Measurements from ENCODE around the gene SLC16A5.

SLC16A5 gene

DNA sequence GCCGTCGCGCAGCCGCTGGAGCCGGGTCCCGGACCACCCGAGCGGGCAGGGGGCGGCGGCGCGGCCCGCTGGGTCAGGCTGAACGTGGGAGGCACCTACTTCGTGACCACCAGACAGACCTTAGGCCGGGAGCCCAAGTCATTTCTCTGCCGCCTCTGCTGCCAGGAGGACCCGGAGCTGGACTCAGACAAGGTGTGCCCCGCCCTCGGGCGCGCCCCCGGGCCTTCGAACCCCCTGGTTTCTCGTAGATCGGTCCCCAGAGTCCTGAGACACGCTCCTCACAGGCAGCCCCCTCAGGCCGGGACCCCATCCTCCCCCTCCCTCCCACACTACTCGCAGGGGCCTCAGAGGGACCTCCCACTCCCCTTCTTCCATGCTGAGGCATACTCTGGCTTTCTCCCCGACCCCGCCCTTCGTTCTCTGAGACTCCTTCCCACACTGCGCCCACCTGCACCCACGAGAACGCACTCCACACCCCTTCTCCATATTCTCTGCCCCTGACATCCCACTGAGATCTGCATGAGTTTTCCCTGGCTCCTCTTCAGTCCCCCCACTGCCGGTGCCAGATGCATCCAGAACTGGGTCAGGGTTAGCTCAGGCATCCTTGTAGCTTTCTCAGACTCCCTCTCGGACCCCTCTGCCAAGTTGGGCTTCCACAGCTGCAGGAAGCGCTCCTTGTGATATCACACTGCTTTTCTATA lies 40.2 kb upstream of the SLC16A5 start:
- H3K4me3 ChIP-seq (ENCODE audit: low read length): peak overlapping the region; percentile 92
- no peak for DNase-seq (ENCODE audit: low read depth)
- TF ChIP-seq, protein P1, sequence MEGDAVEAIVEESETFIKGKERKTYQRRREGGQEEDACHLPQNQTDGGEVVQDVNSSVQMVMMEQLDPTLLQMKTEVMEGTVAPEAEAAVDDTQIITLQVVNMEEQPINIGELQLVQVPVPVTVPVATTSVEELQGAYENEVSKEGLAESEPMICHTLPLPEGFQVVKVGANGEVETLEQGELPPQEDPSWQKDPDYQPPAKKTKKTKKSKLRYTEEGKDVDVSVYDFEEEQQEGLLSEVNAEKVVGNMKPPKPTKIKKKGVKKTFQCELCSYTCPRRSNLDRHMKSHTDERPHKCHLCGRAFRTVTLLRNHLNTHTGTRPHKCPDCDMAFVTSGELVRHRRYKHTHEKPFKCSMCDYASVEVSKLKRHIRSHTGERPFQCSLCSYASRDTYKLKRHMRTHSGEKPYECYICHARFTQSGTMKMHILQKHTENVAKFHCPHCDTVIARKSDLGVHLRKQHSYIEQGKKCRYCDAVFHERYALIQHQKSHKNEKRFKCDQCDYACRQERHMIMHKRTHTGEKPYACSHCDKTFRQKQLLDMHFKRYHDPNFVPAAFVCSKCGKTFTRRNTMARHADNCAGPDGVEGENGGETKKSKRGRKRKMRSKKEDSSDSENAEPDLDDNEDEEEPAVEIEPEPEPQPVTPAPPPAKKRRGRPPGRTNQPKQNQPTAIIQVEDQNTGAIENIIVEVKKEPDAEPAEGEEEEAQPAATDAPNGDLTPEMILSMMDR (conservative IDR thresholded peaks at IDR 0.05; ENCODE audit: low read depth, low read length): no peak

DNA sequence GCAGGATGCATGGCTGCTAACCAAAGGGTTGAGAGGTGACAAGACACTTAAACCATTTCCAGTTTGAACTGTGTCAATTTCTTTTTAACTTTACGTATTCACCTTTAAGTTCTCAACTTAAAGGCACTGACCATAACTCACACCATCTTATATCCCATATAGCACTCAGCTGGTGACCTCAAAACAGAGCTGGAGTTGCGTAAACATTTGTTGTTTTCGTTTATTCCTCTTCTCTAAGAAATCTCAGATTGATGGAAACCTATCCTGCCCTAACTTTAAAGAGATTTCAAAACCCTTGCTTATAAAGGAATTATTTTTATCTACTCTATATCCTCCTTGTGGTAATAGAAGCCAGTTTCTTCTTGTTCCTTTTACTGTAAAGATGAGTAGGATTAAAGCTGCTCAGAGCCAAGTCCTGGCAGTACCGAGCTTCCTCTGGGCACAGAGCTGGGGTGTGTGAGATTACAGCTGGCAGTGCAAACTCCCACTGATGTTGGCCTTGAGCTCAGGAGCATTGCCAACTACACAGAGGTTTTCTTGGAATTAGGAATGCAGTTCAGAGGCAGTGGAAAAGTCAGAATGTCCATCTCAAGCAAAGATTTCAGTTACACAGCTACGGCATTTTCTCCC lies 39.4 kb upstream of the SLC16A5 start:
- peak overlapping the region; percentile 92 for H3K4me3 ChIP-seq (ENCODE audit: low read length)
- no peak for DNase-seq (ENCODE audit: low read depth)
- TF ChIP-seq, protein P1 (conservative IDR thresholded peaks at IDR 0.05; ENCODE audit: low read depth, low read length): no peak

DNA sequence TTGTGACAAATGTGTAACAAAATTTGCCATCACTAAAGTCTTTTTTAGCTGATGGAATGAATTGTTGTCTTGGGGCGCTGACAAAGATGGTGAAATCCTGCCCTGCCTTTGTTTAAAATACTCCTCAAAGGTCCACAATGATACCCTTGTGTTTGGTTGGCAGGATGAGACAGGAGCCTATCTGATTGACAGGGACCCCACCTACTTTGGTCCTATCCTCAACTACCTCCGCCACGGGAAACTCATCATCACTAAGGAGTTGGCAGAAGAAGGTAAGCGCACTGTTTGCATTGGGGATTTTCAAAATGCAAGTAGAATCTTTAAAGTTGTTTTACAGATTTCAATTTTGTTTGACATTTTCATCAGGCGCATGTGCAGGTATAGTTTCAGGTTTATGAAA lies 38.7 kb upstream of the SLC16A5 start:
- no peak for DNase-seq (ENCODE audit: low read depth)
- TF ChIP-seq, protein P1 (conservative IDR thresholded peaks at IDR 0.05; ENCODE audit: low read depth, low read length): no peak
- no peak overlapping the region for H3K4me3 ChIP-seq (ENCODE audit: low read length)

DNA sequence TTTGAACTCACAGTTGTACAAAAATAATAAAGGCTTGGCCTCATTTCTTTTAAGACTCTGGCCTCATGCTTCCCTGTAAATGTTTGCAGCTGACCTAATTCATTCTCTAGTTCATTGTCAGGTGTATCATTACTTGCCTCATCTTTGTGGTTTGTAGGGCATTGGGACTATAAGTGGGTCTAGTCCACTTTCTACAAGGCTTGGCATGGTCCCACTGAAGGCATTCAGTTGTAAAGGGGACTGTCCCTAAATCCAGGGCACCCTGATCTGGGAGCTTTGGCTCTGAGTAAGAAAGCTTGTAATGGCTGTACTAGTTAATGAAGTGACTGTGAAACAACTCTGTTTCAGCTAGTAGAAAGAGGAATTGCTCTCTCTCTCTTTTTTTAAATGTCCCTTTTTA lies 38.0 kb upstream of the SLC16A5 start:
- TF ChIP-seq, protein P1 (conservative IDR thresholded peaks at IDR 0.05; ENCODE audit: low read depth, low read length): no peak
- H3K4me3 ChIP-seq (ENCODE audit: low read length): no peak overlapping the region
- no peak for DNase-seq (ENCODE audit: low read depth)

DNA sequence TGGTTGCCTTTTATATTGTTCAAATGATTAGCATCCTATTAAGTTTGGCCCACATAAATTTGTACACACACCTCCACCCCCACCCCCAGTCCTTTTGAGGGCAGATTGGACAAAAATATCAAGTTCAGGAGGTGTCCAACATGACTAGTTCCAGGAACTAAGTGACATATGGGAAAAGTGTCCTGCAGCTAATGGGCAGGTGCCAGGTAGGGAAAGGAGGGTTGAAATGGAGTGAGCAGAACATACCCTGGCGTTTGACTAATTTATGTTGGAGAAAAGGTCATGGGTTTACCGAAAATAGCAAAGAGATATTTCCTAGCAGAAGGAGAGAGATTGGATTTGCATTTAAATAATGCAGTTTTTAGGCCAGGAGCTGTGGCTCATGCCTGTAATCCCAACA lies 35.8 kb upstream of the SLC16A5 start:
- no peak for DNase-seq (ENCODE audit: low read depth)
- TF ChIP-seq, protein P1 (conservative IDR thresholded peaks at IDR 0.05; ENCODE audit: low read depth, low read length): no peak

DNA sequence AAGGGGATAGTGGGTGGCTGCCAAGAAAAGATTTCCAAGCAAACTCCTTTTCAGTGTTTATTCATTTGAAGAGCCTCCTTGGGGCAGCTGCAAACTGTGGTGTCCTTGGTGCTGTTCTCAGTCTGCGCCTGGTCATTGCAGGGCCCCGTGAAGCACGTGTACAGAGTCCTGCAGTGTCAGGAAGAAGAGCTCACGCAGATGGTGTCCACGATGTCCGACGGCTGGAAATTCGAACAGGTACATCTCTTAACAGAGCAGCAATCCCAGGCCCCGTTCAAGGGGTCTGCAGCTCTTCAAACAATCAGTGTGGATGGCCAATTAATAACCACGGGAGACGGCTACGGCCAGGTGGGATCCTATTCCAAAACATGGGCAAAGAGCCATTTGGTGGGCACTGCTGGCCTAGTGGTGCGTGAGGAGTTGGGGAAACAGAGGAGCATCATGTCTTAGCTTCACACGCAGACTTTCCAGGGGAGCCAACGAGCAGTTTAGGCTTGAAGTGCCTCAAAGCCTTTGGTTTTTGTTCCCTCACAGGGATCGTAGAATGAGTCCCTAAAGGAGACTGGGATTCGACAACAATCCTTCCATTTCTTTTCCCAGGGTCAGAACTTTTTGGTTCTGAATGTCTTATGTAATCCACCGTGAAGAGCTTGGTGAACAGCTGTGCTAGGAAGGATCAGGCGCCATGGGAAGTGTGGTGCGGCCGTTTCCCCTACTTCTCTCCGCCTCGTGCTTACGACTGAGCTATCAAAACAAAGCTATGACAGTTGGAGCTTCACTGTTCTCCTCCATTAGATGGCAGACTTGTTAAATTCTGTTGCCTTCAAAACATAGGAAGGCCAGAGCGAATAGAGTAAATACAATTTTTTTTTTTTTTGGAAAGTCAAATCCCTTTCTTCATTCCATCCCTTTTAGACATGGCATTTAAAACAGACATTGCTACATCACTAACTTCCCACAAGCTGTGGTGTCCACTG lies 28.1 kb upstream of the SLC16A5 start:
- no peak overlapping the region for H3K4me3 ChIP-seq (ENCODE audit: low read length)
- DNase-seq (ENCODE audit: low read depth): no peak
- TF ChIP-seq, protein P1 (conservative IDR thresholded peaks at IDR 0.05; ENCODE audit: low read depth, low read length): peak; percentile 45

More for the DNA sequence above, 35.8 kb upstream of the SLC16A5 start:
- H3K4me3 ChIP-seq (ENCODE audit: low read length): no peak overlapping the region

Data from retinal pigment epithelial cell (primary cell).